ENCODE data around the gene TNFRSF1A. TPM values are rescaled to one million over a fixed set of nuclear protein-coding genes. Genes with fewer than 3 reads are reported as not detected.

Gene TNFRSF1A
- polyA plus RNA-seq, 1 donor (not counting 4 experiments of a cell fraction or from before 2014, with no cell fraction given) = 101 TPM

DNA sequence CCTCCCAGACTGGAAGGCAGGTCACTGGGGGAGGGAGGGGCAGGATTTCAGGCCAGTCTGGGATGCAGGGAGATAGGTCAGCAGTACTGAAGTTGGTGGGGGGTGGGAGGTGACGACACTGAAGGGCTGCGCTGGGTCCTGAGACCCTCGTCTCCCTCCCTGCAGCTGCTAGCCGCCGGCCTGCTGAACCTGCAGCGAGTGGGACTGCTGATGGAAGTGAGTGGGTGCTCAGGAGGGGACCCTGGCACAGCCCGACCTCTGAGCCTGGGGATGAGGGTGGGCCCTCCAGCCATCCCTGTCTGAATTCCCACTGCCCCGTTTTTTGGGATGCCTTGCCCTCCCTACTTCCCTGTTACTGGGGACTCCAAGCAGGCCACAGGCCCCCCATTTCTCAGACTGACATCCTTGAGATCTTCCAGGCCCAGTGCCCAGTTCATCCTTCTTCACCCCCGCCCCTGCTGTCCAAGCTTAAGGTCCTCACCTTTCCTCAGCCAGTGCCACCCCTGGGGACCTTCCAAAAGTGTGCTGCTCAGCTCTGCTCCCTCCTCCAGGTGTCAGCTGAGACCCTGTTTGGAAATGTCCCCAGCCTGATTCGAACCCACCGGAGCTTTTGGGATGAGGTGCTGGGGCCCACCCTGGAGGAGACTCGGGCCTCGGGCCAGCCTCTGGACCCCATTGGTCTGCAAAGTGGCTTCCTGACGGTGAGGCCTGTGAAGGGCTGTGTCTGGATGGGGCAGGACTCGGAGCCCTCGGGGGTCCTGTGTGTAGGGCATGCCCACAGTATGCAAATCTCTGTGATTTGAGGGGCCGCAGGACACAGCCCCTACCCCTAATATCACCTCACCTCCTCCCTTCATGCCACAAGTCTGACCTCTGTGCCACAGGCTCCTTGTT, 25.9 kb downstream of the TNFRSF1A start:
- H3K36me3 ChIP-seq (ENCODE audit: control insufficient read depth in 2 of 2, extremely low read depth in 1 of 2, insufficient read depth in 2 of 2, low read length in 2 of 2) = no peaks in the 10 kb centered on the region
- no peak overlapping the region for H3K4me2 ChIP-seq (ENCODE audit: control insufficient read depth, extremely low read depth, insufficient read depth, low read depth, low read length)
- no peak overlapping the region for H3K9ac ChIP-seq (ENCODE audit: control insufficient read depth, extremely low read depth, insufficient read depth, low read length)
- dilution Hi-C loops (cut with MboI; ENCODE audit: extremely low pct_ligation_motif_present, low sequenced_read_pairs) = no loop called here
- H3K79me2 ChIP-seq (ENCODE audit: control insufficient read depth, insufficient read depth, low read length) = no peaks in the 10 kb centered on the region
- no peaks in the 10 kb centered on the region for H4K20me1 ChIP-seq (ENCODE audit: control insufficient read depth, extremely low read depth, insufficient read depth, low read length)
- peaks cover 25% of the 10 kb centered on the region for H3K4me1 ChIP-seq (ENCODE audit: control insufficient read depth, extremely low read depth, insufficient read depth, low read length)
- FAIRE-seq (no peak), DNase-seq (ENCODE audit: low read depth, low spot score) (no peak)
- no peak overlapping the region for H3K4me3 ChIP-seq (ENCODE audit: control insufficient read depth in 2 of 3, extremely low read depth in 1 of 3, insufficient read depth in 2 of 3, low read depth in 1 of 3, low read length in 3 of 3)
- no peaks in the 10 kb centered on the region for H3K9me3 ChIP-seq (ENCODE audit: control insufficient read depth, low read depth, low read length)
- no peak overlapping the region for H3K27ac ChIP-seq (ENCODE audit: control insufficient read depth, insufficient read depth, low read length)
- TF ChIP-seq, protein P1, sequence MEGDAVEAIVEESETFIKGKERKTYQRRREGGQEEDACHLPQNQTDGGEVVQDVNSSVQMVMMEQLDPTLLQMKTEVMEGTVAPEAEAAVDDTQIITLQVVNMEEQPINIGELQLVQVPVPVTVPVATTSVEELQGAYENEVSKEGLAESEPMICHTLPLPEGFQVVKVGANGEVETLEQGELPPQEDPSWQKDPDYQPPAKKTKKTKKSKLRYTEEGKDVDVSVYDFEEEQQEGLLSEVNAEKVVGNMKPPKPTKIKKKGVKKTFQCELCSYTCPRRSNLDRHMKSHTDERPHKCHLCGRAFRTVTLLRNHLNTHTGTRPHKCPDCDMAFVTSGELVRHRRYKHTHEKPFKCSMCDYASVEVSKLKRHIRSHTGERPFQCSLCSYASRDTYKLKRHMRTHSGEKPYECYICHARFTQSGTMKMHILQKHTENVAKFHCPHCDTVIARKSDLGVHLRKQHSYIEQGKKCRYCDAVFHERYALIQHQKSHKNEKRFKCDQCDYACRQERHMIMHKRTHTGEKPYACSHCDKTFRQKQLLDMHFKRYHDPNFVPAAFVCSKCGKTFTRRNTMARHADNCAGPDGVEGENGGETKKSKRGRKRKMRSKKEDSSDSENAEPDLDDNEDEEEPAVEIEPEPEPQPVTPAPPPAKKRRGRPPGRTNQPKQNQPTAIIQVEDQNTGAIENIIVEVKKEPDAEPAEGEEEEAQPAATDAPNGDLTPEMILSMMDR (optimal IDR thresholded peaks at IDR 0.05 in 1 of 3, IDR thresholded peaks at IDR 0.05 in 1 of 3, conservative IDR thresholded peaks at IDR 0.05 in 1 of 3; ENCODE audit: extremely low read depth in 1 of 3, insufficient read depth in 2 of 3, low read length in 3 of 3) = no peak
- TF ChIP-seq EZH2 (IDR thresholded peaks at IDR 0.05; ENCODE audit: low read length) = no peak
- no peaks in the 10 kb centered on the region for H3K27me3 ChIP-seq (ENCODE audit: control insufficient read depth, extremely low read depth, insufficient read depth, low read length)
- no peak overlapping the region for H2AFZ ChIP-seq (ENCODE audit: control insufficient read depth, low read length)
- H3K9me1 ChIP-seq (ENCODE audit: control insufficient read depth, extremely low read depth, insufficient read depth, low read length) = no peaks in the 10 kb centered on the region

GRCh38 chr12:6315184-6315583, 26.7 kb downstream of the TNFRSF1A start:
- Histone ChIP-seq H3K79me2 (ENCODE audit: control insufficient read depth, insufficient read depth, low read length) (no peaks in the 10 kb centered on the region), H3K36me3 (ENCODE audit: control insufficient read depth in 2 of 2, extremely low read depth in 1 of 2, insufficient read depth in 2 of 2, low read length in 2 of 2) (no peaks in the 10 kb centered on the region), H3K9ac (ENCODE audit: control insufficient read depth, extremely low read depth, insufficient read depth, low read length) (no peak overlapping the region), H3K9me3 (ENCODE audit: control insufficient read depth, low read depth, low read length) (no peaks in the 10 kb centered on the region), H2AFZ (ENCODE audit: control insufficient read depth, low read length) (no peak overlapping the region), H4K20me1 (ENCODE audit: control insufficient read depth, extremely low read depth, insufficient read depth, low read length) (no peaks in the 10 kb centered on the region), H3K27me3 (ENCODE audit: control insufficient read depth, extremely low read depth, insufficient read depth, low read length) (no peaks in the 10 kb centered on the region), H3K9me1 (ENCODE audit: control insufficient read depth, extremely low read depth, insufficient read depth, low read length) (no peaks in the 10 kb centered on the region), H3K27ac (ENCODE audit: control insufficient read depth, insufficient read depth, low read length) (no peak overlapping the region), H3K4me2 (ENCODE audit: control insufficient read depth, extremely low read depth, insufficient read depth, low read depth, low read length) (no peak overlapping the region), H3K4me3 (ENCODE audit: control insufficient read depth in 2 of 3, extremely low read depth in 1 of 3, insufficient read depth in 2 of 3, low read depth in 1 of 3, low read length in 3 of 3) (no peak overlapping the region), H3K4me1 (ENCODE audit: control insufficient read depth, extremely low read depth, insufficient read depth, low read length) (peaks cover 26% of the 10 kb centered on the region)
- dilution Hi-C loops (cut with MboI; ENCODE audit: extremely low pct_ligation_motif_present, low sequenced_read_pairs) = no loop called here
- DNase-seq (ENCODE audit: low read depth, low spot score) (no peak), FAIRE-seq (no peak)
- no peak for TF ChIP-seq EZH2 (IDR thresholded peaks at IDR 0.05; ENCODE audit: low read length)
- TF ChIP-seq, protein P1 (optimal IDR thresholded peaks at IDR 0.05 in 1 of 3, IDR thresholded peaks at IDR 0.05 in 1 of 3, conservative IDR thresholded peaks at IDR 0.05 in 1 of 3; ENCODE audit: extremely low read depth in 1 of 3, insufficient read depth in 2 of 3, low read length in 3 of 3) = no peak

Data from keratinocyte (primary cell).